Inferior parietal cortex (tissue), 1 donor: Measurements from ENCODE around the gene SEMA3F.

Source experiments
- DNase-seq: peaks from one replicate; pipeline ENCODE4 v3.0.0-alpha.2; 2016; ENCODE audit errors: extremely low spot score

Gene SEMA3F

DNA sequence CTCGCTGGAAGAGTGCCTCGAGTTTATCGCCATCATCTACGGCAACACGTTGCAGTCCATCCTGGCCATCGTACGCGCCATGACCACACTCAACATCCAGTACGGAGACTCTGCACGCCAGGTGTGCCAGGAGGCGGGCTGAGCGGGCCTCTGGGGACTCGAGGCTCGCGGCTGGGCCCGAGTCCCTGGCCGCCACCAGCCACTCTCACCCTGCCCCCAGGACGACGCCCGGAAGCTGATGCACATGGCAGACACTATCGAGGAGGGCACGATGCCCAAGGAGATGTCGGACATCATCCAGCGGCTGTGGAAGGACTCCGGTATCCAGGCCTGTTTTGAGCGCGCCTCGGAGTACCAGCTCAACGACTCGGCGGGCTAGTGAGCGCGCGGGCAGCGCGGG, 38.2 kb downstream of the SEMA3F start:
- no peak for DNase-seq

GRCh38 chr3:50193746-50194127, 38.6 kb downstream of the SEMA3F start:
- DNase-seq: no peak

DNA sequence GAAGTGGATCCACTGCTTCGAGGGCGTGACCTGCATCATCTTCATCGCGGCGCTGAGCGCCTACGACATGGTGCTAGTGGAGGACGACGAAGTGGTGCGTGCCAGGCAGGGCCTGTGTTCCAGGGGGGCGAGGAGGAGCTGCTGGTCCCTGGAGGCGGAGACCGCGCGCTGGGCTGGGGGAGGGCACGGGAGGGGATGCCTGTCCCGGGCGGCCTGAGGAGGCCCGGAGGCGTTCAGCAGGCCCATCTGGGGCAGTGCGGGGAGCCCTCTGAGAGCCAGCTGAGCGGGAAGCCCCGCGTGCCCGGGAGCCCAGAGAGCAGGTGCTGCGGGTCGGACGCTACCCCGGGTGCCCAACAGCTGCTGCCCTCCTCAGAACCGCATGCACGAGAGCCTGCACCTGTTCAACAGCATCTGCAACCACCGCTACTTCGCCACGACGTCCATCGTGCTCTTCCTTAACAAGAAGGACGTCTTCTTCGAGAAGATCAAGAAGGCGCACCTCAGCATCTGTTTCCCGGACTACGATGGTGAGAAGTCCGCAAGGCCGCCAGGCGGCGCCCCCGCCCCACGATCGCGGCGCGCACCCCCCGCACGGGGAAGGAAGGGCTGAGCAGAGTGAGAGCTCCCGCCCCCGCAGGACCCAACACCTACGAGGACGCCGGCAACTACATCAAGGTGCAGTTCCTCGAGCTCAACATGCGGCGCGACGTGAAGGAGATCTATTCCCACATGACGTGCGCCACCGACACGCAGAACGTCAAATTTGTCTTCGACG, 39.2 kb downstream of the SEMA3F start:
- DNase-seq: peak; percentile 56

DNA sequence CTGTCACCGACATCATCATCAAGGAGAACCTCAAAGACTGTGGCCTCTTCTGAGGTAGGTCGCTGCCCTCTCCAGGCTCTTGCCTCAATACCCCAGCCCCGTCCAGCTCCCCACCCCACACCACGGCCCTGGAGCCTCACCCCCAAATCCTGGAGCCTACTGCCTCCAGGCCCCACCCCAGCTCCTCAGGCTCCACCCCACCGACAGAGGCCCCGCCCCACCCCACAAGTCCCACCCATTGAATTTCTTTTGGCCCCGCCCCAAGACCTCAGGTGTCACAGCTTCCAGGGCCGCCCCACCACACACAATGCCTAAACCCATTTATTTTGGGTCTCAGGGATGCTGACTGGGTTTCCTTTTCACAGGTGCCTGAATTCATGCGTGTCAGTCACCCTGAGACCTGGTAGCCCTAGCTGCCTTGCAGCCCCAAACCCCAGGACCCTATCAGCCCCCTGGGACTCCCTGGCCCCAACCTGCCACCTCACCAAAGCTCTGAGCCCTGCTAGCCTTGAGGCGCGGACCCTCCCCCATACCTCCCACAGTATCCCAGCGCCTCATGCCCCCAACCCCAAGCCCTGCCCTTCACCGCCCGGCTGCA, 39.9 kb downstream of the SEMA3F start:
- no peak for DNase-seq

DNA sequence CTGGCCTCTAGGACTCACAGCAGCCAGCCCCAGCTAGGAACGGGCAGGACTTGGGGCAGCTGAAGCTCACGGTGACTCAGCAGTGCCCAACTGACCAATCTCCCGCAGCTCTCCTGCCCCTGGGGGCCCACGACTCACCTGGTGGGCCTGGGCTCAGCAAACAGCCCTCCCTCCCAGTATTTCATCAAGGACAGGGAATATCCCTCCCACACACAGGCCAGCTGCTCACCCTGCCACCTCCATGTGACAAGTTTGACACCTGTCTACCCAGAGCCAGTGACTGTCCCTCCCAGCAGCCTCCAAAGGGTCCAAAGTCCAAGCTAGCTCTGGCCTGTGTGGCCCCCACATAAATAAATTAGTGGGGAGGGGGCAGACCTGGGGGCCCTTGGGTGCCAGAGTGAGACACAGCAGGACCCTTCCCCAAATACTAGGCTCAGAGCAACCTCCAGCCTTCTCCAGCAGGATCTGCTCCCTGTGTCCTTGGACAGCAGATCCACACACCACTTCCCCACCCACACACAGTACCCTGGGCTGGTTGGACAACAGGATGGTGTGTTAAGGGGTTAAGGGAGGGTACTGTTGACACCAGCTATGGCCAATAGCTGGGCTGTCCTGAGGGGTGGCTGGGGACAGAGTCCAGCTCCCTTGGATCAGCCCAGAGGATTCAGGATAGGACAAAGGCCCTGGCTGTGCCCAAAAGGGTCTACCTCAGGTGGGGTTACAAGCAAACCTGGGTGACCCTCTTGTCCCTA, 40.6 kb downstream of the SEMA3F start:
- no peak for DNase-seq

GRCh38 chr3:50196253-50196801, 41.2 kb downstream of the SEMA3F start:
- no peak for DNase-seq

DNA sequence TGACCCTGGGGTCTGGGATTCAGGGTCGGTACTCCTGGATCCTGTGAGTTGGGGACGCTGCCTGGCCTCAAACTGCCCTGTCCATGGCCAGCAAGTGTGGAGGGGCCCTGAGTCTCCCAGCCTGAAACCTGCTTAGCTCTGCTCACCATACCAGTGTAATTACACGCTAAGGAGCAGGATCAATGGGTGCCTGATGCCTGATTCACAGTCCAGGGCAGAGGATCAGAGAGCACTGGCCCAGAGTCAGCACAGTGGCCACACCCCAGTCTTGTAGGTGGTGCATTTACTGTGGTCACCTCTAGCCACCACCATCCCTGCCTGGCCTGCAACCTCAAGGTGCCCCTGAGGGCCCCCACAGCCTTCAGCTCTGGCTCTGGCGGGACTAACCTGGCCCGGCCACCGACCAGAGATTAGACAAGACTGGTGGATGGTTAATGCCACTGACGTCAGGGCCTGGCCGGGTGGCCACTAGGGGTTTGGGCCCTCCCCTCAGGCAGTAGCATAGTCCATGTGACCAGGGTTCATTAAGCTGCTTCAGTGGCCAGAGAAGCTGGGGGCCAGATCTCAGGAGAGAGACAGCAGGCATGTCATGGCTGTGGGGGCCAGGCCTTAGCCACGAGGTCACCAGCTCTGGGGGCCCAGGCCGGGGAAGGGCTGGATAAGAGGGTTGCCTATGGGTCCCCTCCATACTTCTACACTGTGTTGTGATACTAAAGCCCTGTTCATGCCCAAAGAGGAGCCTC, 46.6 kb downstream of the SEMA3F start:
- no peak for DNase-seq

DNA sequence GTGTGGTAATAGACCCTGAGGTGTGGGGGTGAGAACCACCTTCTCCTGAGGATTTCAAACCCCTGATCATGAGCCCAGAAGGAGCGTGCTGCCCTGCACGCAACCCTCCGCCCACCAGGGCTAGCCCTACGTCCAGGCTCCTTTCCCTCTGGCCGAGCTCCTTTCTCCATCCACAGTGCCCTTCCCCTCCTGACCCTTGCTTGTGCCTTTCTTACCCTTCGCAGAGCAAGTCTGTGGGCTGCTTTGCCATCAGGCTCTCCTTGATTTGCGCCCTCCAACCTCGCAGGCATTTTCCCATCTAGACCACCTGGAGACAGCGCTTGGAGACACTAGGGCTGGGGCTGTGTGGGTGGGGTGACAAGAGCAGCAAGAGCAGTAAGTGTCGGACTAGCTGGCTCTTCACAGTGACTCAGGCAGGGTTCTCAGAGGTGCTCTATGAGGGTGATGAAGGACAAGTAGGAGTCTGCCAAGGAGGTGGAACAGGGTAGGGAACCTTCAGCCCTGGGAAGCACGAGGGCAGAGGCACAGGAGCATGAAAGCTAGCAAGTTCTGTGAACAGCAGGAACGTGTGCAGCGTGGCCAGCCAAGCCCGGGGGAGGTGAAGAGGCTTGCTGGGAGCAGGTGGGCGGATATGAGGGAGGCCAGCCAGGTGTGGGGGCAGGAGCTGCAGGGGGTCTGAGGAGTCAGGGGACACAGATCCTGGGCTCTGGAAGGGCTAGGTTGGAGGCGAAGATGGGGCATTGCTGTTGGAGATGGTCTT, 47.4 kb downstream of the SEMA3F start:
- no peak for DNase-seq

- DNase-seq: no peak
These were observed 48.1 kb downstream of the SEMA3F start for GRCh38 chr3:50203113-50203808.

DNA sequence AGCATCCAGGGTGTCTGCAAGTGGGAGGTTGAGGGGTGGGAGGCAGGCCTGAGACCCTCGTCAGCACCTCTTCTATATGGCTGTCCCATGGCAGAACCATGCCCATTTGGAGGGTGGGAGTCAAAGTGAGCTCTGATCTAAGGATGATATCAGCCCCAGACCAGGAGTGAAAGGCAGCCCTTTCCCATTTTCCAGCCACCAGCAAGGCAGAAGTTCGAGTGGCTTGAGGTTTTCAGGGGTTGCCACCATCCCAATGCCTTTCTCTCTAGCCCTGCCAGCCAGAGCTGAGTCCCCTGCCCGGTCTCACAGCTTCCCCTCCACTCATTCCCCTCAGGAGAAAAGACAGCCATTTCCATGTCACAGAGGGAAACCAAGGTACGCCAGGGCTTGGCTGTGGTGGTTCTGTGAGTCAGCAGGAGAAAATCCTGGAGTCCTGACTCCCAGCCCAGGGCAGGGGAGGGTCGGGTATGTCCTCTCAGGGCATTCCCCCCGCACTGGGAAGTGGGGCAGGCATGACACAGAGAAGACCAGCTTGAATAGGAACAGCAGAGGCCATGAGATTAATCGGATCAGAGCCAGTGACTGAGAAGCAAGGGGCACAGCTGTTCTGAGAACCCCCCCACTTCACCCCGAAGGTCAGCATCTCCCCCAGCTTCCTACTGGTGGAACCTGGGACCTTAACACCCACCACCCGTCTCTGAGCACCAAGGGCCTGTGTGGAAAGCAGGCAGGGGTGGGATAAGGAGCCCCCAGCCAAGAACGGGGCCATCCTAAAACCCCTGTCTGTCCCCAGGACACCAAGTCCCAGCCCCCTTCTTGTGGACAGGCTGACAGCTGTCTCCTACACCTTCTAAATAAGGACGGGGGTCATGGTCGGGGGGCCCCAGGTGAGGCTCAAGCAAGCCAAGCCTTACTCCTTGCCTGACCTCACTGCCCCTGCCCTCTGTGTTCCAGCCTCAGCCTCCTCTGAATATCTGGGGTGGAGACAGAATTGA, 49.0 kb downstream of the SEMA3F start:
- no peak for DNase-seq

DNA sequence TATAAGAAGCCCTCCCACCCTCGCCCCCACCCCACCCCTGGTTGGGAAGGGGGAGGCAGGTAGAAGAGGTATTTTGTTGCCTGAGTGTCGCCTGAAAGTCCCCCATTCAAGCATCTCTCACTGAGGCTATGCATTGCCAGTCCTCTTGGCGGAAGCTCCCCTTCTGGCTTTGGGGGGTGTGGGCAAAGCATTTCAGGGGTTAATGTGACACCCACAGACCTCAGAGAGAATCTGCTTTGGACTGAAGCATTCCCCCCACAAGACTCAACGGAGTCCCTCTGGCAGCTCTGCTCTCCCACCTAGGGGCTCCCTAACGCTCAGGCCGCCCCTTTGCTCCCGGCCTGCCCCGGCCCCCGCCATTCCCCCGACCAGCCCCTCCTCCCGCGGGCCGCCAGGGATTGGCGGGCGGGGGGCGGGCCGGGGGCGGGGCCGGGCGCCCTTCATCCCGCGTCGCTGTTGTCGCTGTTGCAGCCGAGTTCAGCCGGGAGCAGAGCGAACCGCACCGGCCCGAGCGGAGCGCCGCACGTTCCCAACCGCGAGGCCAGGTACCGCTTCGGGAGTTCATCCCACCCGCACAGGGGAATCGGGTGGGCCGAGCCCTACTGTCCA, 49.8 kb downstream of the SEMA3F start, which contains the start of gene SLC38A3:
Gene SLC38A3, plus strand, starts transcription at position 468 of the 609 bp plus-strand sequence. CDS start 8,929 bp downstream, outside the sequence.
- DNase-seq: no peak

GRCh38 chr3:50205413-50206276, 50.5 kb downstream of the SEMA3F start:
- DNase-seq: no peak

DNA sequence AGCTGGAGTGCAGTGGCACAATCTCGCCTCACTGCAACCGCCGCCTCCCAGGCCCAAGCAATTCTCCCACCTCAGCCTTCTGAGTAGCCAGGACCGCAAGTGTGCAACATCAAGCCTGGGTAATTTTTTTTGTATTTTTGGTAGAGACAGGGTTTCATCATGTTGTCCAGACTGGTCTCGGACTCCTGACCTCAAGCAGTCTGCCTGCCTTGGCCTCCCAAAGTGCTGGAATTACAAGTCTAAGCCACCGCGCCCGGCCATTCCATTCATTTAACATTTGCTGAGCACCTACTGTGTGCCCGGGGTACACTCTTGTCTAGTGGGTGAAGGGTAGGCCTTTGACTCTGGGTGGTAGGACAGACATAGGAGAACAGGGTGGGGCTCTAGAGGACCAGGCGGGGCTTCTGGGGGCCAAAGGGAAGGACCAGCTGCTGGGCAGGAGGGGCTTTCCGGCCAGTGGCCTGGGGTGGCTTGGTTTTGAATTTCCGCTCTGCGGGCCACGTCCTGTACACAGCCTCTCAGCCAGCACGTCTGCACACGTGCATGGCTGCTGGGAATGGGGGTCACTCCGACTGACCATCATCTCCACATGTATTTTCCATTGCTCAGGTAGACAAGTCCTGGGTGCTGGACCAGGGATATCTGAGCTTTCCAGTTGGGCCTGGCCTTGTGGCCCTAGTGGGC, 52.4 kb downstream of the SEMA3F start:
- DNase-seq: no peak

DNA sequence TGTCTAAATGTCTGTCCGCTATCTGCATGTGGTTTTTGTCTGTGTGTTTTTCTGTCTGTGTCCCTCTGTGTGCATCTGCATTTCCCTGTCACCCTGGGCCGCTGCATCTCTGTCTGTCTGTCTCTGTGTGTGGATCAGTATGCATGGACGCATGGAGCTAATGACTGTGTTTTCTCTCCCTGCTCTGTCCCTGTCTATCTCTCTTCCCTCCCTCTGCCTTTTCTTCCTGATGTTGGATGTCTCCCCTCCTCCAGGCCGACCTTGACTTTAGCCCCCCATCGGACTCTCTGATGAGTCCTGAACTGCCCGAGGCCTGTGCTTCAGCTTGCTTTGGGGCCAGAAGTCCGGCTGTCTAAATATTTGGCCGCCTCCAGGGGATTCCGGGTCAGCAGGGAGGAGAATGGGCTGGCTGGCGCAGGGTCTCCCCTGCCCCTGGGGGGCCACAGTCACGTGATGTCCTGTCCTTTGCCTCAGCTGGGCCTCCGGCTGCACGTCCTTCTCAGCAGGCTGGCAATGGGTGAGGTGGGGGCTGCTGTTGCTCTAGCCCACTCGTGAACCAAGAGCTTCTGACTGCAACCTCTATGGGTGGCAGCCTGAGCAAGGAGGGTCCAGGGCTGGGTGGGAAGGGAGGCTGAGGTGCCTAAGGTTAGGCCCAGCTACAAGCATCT, 53.7 kb downstream of the SEMA3F start:
- no peak for DNase-seq

DNA sequence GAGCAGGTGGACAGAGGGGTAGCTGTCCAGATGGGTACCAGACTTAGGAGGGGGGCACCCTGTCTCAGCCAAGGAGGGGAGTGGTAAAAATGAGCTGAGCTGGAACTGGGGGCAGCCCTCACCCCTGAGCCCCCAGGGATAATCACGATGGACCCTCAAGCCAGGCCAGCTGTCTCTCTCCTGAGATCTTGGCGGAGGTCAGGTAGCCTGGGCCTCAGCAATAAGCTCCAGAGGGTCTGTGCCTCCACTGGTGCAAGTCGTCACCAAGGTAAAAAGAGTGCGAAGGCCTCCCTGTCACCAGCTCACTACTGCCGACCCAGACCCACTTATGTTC, 55.0 kb downstream of the SEMA3F start:
- DNase-seq: no peak

DNA sequence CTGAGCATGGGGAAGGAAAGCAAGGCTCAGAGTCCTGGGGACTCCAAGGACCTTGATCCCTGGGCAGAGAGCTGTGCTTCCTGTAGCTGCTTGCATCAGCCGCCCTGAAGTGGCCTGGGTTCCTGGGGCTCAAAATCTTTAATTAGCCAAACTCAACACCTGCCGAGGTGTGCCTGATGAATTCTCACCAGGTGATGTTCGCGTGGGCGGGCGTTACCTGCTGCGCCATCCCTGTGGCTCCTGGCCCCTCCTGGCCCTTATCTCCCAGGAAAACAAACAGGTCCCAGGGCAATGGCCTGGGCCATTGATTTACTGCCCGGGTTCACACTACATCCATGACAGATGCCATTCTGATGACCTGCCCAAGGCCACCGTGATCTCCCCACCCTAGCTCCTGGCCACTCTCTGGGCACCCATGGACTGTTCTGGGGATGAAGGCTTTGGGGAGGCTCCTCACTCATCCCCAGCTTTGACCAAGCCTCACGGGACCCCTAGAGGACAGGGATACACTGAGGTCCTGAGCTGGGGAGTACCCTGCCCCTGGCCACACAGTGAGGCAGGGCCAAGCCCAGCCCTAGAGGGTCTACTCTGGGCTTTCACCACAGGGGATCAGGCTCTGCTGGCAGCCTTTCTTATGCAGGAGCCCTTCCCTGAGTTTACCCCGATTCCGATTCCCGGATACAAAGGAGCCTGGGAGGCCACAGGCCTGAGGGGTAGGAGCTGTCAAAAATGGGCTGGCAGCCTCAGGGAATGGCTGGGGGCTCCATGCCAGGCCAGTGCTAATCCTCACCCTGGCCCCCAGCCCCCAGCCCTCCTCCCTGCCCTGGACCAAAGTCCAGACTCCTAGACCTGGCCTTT, 55.6 kb downstream of the SEMA3F start:
- no peak for DNase-seq
